Measurements from ENCODE around the gene WNK3.

- no peak for TF ChIP-seq POLR2AphosphoS5 (IDR thresholded peaks at IDR 0.05; ENCODE audit: low read depth, low read length)
- TF ChIP-seq POLR2A (IDR thresholded peaks at IDR 0.05; ENCODE audit: low read depth, low read length) = no peak
These were observed 772 bp upstream of the WNK3 start for GRCh38 chrX:54358424-54359211.
